ENCODE results near the gene PPARG. TPM values are rescaled to one million over a fixed set of nuclear protein-coding genes. Genes with fewer than 3 reads are reported as not detected.

The PPARG gene
- total and polyA plus RNA-seq, 2 experiments from 2014 or later: 25.1 to 37.9 TPM

DNA sequence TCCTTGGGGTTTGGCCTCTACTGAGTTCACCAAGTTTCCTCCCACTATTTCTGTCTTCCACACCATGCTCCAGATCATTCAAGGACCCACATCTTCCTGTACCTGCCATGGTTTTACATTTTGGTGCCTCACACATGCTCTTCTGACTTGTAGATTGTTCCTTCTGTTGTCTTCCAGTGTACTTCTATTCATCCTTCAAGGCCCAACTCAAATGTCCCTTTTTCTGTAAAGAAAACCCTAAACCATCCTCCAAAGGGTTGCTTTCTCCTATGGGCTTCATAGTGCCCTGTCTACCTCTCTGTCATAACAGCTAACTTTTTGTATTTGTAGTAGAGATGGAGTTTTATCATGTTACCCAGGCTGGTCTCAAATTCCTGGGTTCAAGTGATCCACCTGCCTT lies 175.3 kb downstream of the PPARG start:
- Histone ChIP-seq H3K9me2 (replicated peaks; ENCODE audit: insufficient read depth) (no peaks in the 10 kb centered on the region), H3K36me3 (replicated peaks; ENCODE audit: insufficient read depth, low read depth) (no peaks in the 10 kb centered on the region), H3K27me3 (no peaks in the 10 kb centered on the region), H3K4me2 (no peak overlapping the region), H3K4me3 (no peak overlapping the region), H3K9me3 (ENCODE audit: low read depth) (no peaks in the 10 kb centered on the region), H3K27ac (no peak overlapping the region), H3K79me2 (no peaks in the 10 kb centered on the region), H2AFZ (no peak overlapping the region), H3K4me1 (ENCODE audit: insufficient read depth) (peaks cover 5% of the 10 kb centered on the region), H4K20me1 (ENCODE audit: insufficient read depth, poor library complexity, severe bottlenecking) (no peaks in the 10 kb centered on the region)
- TF ChIP-seq EZH2phosphoT487 (IDR thresholded peaks at IDR 0.05; ENCODE audit: low read depth, severe bottlenecking, unreplicated experiment) (no peak), EZH2 (IDR thresholded peaks at IDR 0.05; ENCODE audit: borderline replicate concordance) (no peak)
- TF ChIP-seq, protein P1, sequence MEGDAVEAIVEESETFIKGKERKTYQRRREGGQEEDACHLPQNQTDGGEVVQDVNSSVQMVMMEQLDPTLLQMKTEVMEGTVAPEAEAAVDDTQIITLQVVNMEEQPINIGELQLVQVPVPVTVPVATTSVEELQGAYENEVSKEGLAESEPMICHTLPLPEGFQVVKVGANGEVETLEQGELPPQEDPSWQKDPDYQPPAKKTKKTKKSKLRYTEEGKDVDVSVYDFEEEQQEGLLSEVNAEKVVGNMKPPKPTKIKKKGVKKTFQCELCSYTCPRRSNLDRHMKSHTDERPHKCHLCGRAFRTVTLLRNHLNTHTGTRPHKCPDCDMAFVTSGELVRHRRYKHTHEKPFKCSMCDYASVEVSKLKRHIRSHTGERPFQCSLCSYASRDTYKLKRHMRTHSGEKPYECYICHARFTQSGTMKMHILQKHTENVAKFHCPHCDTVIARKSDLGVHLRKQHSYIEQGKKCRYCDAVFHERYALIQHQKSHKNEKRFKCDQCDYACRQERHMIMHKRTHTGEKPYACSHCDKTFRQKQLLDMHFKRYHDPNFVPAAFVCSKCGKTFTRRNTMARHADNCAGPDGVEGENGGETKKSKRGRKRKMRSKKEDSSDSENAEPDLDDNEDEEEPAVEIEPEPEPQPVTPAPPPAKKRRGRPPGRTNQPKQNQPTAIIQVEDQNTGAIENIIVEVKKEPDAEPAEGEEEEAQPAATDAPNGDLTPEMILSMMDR (IDR thresholded peaks at IDR 0.05; ENCODE audit: poor library complexity): no peak
- DNase-seq (ENCODE audit: low spot score): no peak

DNA sequence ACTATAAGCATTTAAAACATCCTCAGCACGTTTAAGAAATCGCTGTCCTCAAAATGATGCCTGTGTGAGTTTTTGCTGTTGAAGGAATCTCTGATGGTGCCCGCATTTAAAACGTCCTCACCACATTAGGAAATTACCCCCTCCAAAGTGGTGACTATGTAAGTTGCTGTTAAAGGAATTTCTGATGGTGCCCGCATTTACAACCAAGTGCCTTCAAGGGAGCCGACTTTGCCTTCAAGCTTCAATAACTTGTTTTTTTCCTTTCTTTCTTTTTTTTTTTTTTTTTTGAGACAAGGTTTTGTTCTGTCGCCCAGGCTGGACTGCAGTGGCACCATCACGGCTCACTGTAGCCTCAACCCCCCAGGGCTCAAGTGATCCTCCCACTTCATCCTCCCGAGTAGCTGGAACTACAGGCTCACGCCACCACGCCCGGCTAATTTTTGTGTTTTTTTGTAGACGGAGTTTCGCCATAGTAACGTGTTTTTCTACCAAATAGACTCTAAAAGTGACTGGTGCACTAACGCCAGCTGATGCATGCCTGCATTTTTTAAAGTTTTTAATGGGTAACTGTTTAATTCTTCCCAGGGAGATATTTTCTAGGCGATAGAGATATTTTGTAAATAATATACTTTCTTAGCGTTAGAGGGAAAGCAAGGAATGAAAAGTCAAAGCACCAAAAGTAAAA lies 176.4 kb downstream of the PPARG start:
- Histone ChIP-seq H2AFZ (no peak overlapping the region), H3K27ac (no peak overlapping the region), H3K79me2 (no peaks in the 10 kb centered on the region), H3K9me2 (replicated peaks; ENCODE audit: insufficient read depth) (no peaks in the 10 kb centered on the region), H3K4me3 (no peak overlapping the region), H4K20me1 (ENCODE audit: insufficient read depth, poor library complexity, severe bottlenecking) (no peaks in the 10 kb centered on the region), H3K27me3 (no peaks in the 10 kb centered on the region), H3K36me3 (replicated peaks; ENCODE audit: insufficient read depth, low read depth) (no peaks in the 10 kb centered on the region), H3K9me3 (ENCODE audit: low read depth) (no peaks in the 10 kb centered on the region), H3K4me1 (ENCODE audit: insufficient read depth) (no peaks in the 10 kb centered on the region), H3K4me2 (no peak overlapping the region)
- no peak for DNase-seq (ENCODE audit: low spot score)
- 90% methylated on average over 18 of the region's 18 CpGs for WGBS (ENCODE audit: low lambda C conversion rate, missing lambda C conversion rate)
- TF ChIP-seq EZH2phosphoT487 (IDR thresholded peaks at IDR 0.05; ENCODE audit: low read depth, severe bottlenecking, unreplicated experiment): no peak
- TF ChIP-seq, protein P1 (IDR thresholded peaks at IDR 0.05; ENCODE audit: poor library complexity): no peak
- TF ChIP-seq EZH2 (IDR thresholded peaks at IDR 0.05; ENCODE audit: borderline replicate concordance): no peak

DNA sequence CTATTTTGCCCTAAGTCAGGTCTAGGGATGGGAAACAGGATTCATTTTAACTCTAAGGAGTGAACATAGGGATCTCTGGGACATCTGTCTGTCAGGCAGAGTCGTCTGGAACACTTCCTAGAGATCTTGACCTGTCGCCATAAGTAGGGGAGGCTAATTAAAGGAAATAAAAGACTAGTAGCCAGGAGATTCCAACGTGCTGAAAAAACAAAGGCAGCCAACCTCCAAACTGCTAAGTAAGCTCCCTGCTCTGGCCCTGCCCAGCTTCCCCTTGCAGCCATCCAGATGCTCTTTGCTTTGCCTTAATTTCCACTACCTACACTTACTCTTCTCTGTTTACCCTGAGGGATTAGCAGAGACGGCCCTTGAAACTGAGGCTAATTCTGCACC lies 177.0 kb downstream of the PPARG start:
- H3K79me2 ChIP-seq: no peaks in the 10 kb centered on the region
- no peak overlapping the region for H2AFZ ChIP-seq
- no peak overlapping the region for H3K4me3 ChIP-seq
- no peaks in the 10 kb centered on the region for H3K27me3 ChIP-seq
- no peak overlapping the region for H3K27ac ChIP-seq
- H3K36me3 ChIP-seq (replicated peaks; ENCODE audit: insufficient read depth, low read depth): no peaks in the 10 kb centered on the region
- no peak overlapping the region for H3K4me2 ChIP-seq
- WGBS (ENCODE audit: low lambda C conversion rate, missing lambda C conversion rate): 38% methylated on average over 4 of the region's 4 CpGs
- H3K4me1 ChIP-seq (ENCODE audit: insufficient read depth): no peaks in the 10 kb centered on the region
- no peak for DNase-seq (ENCODE audit: low spot score)
- no peaks in the 10 kb centered on the region for H3K9me3 ChIP-seq (ENCODE audit: low read depth)
- no peaks in the 10 kb centered on the region for H4K20me1 ChIP-seq (ENCODE audit: insufficient read depth, poor library complexity, severe bottlenecking)
- H3K9me2 ChIP-seq (replicated peaks; ENCODE audit: insufficient read depth): no peaks in the 10 kb centered on the region
- no peak for TF ChIP-seq EZH2phosphoT487 (IDR thresholded peaks at IDR 0.05; ENCODE audit: low read depth, severe bottlenecking, unreplicated experiment)
- TF ChIP-seq, protein P1 (IDR thresholded peaks at IDR 0.05; ENCODE audit: poor library complexity): no peak
- TF ChIP-seq EZH2 (IDR thresholded peaks at IDR 0.05; ENCODE audit: borderline replicate concordance): no peak

All from hepatocyte (in vitro differentiated cells).